Testis (tissue), 2 donors: ENCODE data around the gene HSF2BP.

Experiments used
- CTCF ChIP-seq, 3 experiments: fragments of 450-650 bp in 2 of 3; fragments of 200-600 bp in 1 of 3; sonication (generic) in 1 of 3; IDR thresholded peaks; one replicate each; pipeline ENCODE4 v1.5.1; 2016 to 2019; ENCODE audit warnings: antibody characterized with exemption in 3 of 3, mild to moderate bottlenecking in 2 of 3, moderate library complexity in 1 of 3
- POLR2A ChIP-seq: fragments of 450-650 bp; IDR thresholded peaks from one replicate; pipeline ENCODE4 v1.6.1; 2017; ENCODE audit warnings: antibody characterized with exemption, mild to moderate bottlenecking, moderate library complexity

DNA sequence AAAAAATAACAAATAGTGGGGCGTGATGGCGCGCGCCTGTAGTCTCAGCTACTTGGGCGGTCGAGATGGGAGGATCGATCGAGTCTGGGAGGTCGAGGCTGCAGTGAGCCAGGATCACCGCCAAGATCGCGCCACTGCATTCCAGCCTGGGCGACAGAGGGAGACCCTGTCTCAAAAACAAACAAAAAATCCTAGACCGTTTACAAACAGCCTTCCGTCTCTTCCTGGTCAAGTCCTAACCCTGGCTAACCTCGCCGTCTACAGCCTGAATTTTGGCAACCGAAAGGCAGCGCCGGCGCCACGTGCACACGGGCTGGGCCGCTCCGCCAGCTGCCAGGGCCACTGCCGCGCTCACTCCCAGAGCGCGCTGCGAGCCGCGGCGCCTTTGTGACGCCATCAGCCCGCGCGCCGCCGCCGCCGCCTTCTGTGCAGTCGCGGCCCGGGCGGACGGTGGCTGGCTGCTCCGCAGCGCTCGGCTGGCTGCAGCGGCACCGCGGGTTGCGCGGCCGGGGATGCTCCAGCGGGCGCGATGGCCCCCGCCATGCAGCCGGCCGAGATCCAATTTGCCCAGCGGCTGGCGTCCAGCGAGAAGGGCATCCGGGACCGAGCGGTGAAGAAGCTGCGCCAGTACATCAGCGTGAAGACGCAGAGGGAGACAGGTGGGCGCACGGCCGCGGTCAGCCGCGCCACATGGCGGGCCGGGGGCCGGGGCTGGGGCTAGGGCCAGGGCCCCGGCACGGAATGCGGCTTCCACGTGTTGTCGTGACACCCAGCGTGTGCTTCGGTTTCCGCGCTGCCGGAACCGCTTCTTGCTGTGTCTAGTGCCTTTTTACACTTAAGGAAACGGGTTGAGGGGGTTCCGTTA is at the start of gene HSF2BP, which contains the start of gene RRP1B:
- TF ChIP-seq CTCF (IDR thresholded peaks at IDR 0.05), result peak in 2 of 3 experiments; percentile 19 to 36
- no peak for TF ChIP-seq POLR2A
